HG03108 (cell line): ENCODE data around the gene IGBP1.
"Not testable (repeated sequence)": the region's sequence is repeated elsewhere in the genome, so short reads cannot be mapped to it uniquely, and the experiment has no call there.

ENCODE experiments used
- ATAC-seq: cut with Tn5 transposase; IDR thresholded peaks from one replicate; pipeline ENCODE4 v1.9.1; 2021; ENCODE audit warnings: moderate library complexity; ENCODE audit not compliant: unreplicated experiment

The IGBP1 gene

GRCh38 chrX:70166601-70167590 is 33.6 kb downstream of the IGBP1 start:
- ATAC-seq, result no peak

GRCh38 chrX:70168238-70169188 is 35.3 kb downstream of the IGBP1 start:
- ATAC-seq, result no peak

- no peak for ATAC-seq
These were observed 36.0 kb downstream of the IGBP1 start for GRCh38 chrX:70169281-70169680.

- no peak for ATAC-seq
These were observed 38.4 kb downstream of the IGBP1 start for GRCh38 chrX:70171624-70172023.

- ATAC-seq, result no peak
These were observed 39.0 kb downstream of the IGBP1 start for GRCh38 chrX:70172221-70172620.

- no peak for ATAC-seq
These were observed 39.7 kb downstream of the IGBP1 start for GRCh38 chrX:70172964-70173363.

GRCh38 chrX:70174754-70175153 is 41.5 kb downstream of the IGBP1 start:
- no peak for ATAC-seq

GRCh38 chrX:70175338-70175737 is 42.1 kb downstream of the IGBP1 start:
- no peak for ATAC-seq

- peak; percentile 67 for ATAC-seq
These were observed 43.8 kb downstream of the IGBP1 start, which contains the start of gene DGAT2L6 for GRCh38 chrX:70176938-70177533. TSS of gene DGAT2L6 (plus strand) at chrX:70177483. CDS start at chrX:70177583, 100 bp downstream.

GRCh38 chrX:70183091-70183490 is 49.8 kb downstream of the IGBP1 start:
- no peak for ATAC-seq

GRCh38 chrX:70190225-70190624 is 57.0 kb downstream of the IGBP1 start:
- ATAC-seq, result no peak

- peak; percentile 69 for ATAC-seq
These were observed 63.9 kb downstream of the IGBP1 start for GRCh38 chrX:70196961-70197720.

- ATAC-seq, result no peak
These were observed 68.5 kb downstream of the IGBP1 start for GRCh38 chrX:70201732-70202131.

- no peak for ATAC-seq
These were observed 75.2 kb downstream of the IGBP1 start for GRCh38 chrX:70208479-70208878.

GRCh38 chrX:70209570-70209969 is 76.3 kb downstream of the IGBP1 start:
- not testable (repeated sequence) for ATAC-seq
